Measurements from ENCODE around the gene TTI1. TPM values are rescaled to one million over a fixed set of nuclear protein-coding genes. Genes with fewer than 3 reads are reported as not detected.

The TTI1 gene
- total and polyA plus RNA-seq, 2 of the 13 experiments (the other 11 are each of a cell fraction or from before 2014, with no cell fraction given) = 22.9 to 39.8 TPM

DNA sequence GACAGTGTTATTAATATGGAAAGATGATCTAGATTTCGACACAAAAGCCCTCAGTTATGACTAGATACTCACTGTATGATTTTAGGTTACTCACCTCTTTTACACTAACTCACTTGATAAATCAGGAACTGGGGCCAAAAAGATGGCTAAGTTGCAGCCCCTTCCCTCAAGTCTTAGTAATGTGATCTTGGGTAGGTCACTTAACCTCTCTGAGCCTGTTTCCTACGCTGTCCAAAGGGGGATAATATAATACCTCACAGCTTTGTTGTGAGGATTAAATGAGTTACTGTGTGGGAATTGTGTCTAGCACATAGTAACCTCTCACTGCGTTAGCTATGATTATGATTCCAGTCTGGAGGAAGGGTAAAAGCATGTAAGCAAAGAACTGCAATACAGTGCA is 1.3 kb downstream of the TTI1 start:
- WGBS (ENCODE audit: low lambda C conversion rate) = 97% methylated on average over 3 of the region's 3 CpGs
- DNase-seq (ENCODE audit: low spot score) = no peak
- ChIA-PET POLR2A (interaction anchor here (1.8 to 2.8 kb wide), 3 partner anchors 8 to 62 kb away, joined by 4 to 23 read pairs (median 8); no protein-coding TSS in a partner anchor), CTCF (ENCODE audit: low intra/inter-chr PET ratio, low total read pairs) (no interaction called here)
- Histone ChIP-seq H3K4me2 (ENCODE audit: low read depth, low read length) (peak overlapping the region; percentile 93), H3K9ac (ENCODE audit: insufficient read depth, low read depth, low read length) (peak overlapping the region; percentile 98), H3K79me2 (ENCODE audit: insufficient read depth, low read length) (peaks cover 96% of the 10 kb centered on the region), H3K4me3 (replicated peaks in 1 of 3; ENCODE audit: insufficient read depth in 1 of 3, low read depth in 2 of 3, low read length in 3 of 3) (peak overlapping the region; percentile 75 to 99 (median 85); a peak in 3 of 6 replicates), H3K9me3 (ENCODE audit: low read length) (no peaks in the 10 kb centered on the region; the same call in 1 of the 2 replicates), H3K27ac (ENCODE audit: extremely low read length, insufficient read depth, low read length) (no peak overlapping the region), H2AFZ (ENCODE audit: low read length) (no peak overlapping the region), H3K27me3 (ENCODE audit: control insufficient read depth in 1 of 2, insufficient read depth in 2 of 2, low read length in 2 of 2) (no peaks in the 10 kb centered on the region; a peak in 1 of 5 replicates), H3K36me3 (replicated peaks in 1 of 2; ENCODE audit: control insufficient read depth in 1 of 2, insufficient read depth in 2 of 2, low read length in 2 of 2) (peaks cover 3 to 26% of the 10 kb centered on the region in 2 experiments), H4K20me1 (ENCODE audit: insufficient read depth, low read length) (no peaks in the 10 kb centered on the region; the same call in 1 of the 2 replicates), H3K4me1 (ENCODE audit: insufficient read depth, low read length) (peaks cover 69% of the 10 kb centered on the region)
- intact Hi-C loops (cut with micrococcal nuclease; ENCODE audit: unreplicated experiment) = no loop called here
- FAIRE-seq = no peak
- in situ Hi-C loops (cut with HindIII; ENCODE audit: extremely low pct_ligation_motif_present, low pct_unique_long_range_greater_than_20kb) = no loop called here
- no TSS peak for BruUV-seq (replicated peaks)
- TF ChIP-seq ARID2 (CRISPR knock-in tag; IDR thresholded peaks at IDR 0.05; ENCODE audit: borderline replicate concordance) = 0 out of 2 replicates have a peak, but pooled peaks have one; percentile 29
- no peak for TF ChIP-seq CBX2 (IDR thresholded peaks at IDR 0.05; ENCODE audit: low read depth, low read length)
- TF ChIP-seq CBX2 (CRISPR knock-in tag; IDR thresholded peaks at IDR 0.05; ENCODE audit: low read depth) = no peak
- no peak for TF ChIP-seq ZNF672 (CRISPR knock-in tag; IDR thresholded peaks at IDR 0.05)
- TF ChIP-seq, protein P1, sequence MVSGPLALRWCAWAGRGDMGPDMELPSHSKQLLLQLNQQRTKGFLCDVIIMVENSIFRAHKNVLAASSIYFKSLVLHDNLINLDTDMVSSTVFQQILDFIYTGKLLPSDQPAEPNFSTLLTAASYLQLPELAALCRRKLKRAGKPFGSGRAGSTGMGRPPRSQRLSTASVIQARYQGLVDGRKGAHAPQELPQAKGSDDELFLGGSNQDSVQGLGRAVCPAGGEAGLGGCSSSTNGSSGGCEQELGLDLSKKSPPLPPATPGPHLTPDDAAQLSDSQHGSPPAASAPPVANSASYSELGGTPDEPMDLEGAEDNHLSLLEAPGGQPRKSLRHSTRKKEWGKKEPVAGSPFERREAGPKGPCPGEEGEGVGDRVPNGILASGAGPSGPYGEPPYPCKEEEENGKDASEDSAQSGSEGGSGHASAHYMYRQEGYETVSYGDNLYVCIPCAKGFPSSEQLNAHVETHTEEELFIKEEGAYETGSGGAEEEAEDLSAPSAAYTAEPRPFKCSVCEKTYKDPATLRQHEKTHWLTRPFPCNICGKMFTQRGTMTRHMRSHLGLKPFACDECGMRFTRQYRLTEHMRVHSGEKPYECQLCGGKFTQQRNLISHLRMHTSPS (CRISPR knock-in tag; IDR thresholded peaks at IDR 0.05; ENCODE audit: low read depth) = no peak
- ATAC-seq = no peak

DNA sequence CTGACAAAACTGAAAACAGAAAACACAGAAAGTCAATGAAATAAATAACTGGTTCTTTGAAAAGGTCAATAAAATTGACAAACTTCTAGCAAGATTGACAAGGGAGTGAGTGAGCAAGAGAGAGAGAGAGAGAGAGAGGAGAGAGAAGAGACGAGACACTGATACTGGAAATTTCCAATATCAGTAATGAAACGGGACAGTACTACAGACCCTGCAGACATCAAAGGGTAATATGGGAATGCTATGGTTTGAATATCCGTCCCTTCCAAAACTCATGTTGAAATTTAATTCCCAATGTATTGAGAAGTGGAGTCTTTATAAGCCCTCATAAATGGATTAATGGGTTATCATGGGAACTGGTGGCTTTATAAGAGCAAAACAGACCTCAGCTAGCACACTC is 3.8 kb downstream of the TTI1 start:
- no peak overlapping the region for H3K4me2 ChIP-seq (ENCODE audit: low read depth, low read length)
- WGBS (ENCODE audit: low lambda C conversion rate) = 95% methylated on average over 3 of the region's 3 CpGs
- no peaks in the 10 kb centered on the region; a peak in 1 of 5 replicates for H3K27me3 ChIP-seq (ENCODE audit: control insufficient read depth in 1 of 2, insufficient read depth in 2 of 2, low read length in 2 of 2)
- CTCF ChIA-PET (ENCODE audit: low intra/inter-chr PET ratio, low total read pairs) = no interaction called here
- no peak overlapping the region for H3K27ac ChIP-seq (ENCODE audit: extremely low read length, insufficient read depth, low read length)
- in situ Hi-C loops (cut with HindIII; ENCODE audit: extremely low pct_ligation_motif_present, low pct_unique_long_range_greater_than_20kb) = no loop called here
- H3K9me3 ChIP-seq (ENCODE audit: low read length) = no peaks in the 10 kb centered on the region; the same call in 1 of the 2 replicates
- FAIRE-seq (no peak), DNase-seq (ENCODE audit: low spot score) (no peak), ATAC-seq (no peak)
- no TSS peak for BruUV-seq (replicated peaks)
- intact Hi-C loops (cut with micrococcal nuclease; ENCODE audit: unreplicated experiment) = no loop called here
- no peak overlapping the region for H2AFZ ChIP-seq (ENCODE audit: low read length)
- no peak overlapping the region for H3K4me3 ChIP-seq (replicated peaks in 1 of 3; ENCODE audit: insufficient read depth in 1 of 3, low read depth in 2 of 3, low read length in 3 of 3)
- POLR2A ChIA-PET = interaction anchor here (0.6 kb wide), 1 partner anchor 36 kb away, joined by 4 read pairs; no protein-coding TSS in a partner anchor
- peaks cover 3% of the 10 kb centered on the region; the same call in 1 of the 2 replicates for H4K20me1 ChIP-seq (ENCODE audit: insufficient read depth, low read length)
- H3K36me3 ChIP-seq (replicated peaks in 1 of 2; ENCODE audit: control insufficient read depth in 1 of 2, insufficient read depth in 2 of 2, low read length in 2 of 2) = peaks cover 3 to 24% of the 10 kb centered on the region in 2 experiments; a peak in 3 of 5 replicates
- H3K79me2 ChIP-seq (ENCODE audit: insufficient read depth, low read length) = peaks cover 97% of the 10 kb centered on the region
- no peak for TF ChIP-seq FOXJ3 (CRISPR knock-in tag; IDR thresholded peaks at IDR 0.05; ENCODE audit: borderline replicate concordance)
- peak; percentile 23; the same call in 1 of the 2 replicates for TF ChIP-seq ZNF121 (CRISPR knock-in tag; IDR thresholded peaks at IDR 0.05)
- no peak for TF ChIP-seq ZNF331 (CRISPR knock-in tag; IDR thresholded peaks at IDR 0.05)
- 0 out of 2 replicates have a peak, but pooled peaks have one; percentile 5 for TF ChIP-seq RBFOX2 (IDR thresholded peaks at IDR 0.05; ENCODE audit: low read depth, low read length)
- peaks cover 54% of the 10 kb centered on the region for H3K4me1 ChIP-seq (ENCODE audit: insufficient read depth, low read length)
- no peak overlapping the region for H3K9ac ChIP-seq (ENCODE audit: insufficient read depth, low read depth, low read length)

Data from HepG2 (cell line).